PFSK-1 (cell line): ENCODE data around the gene H6PD.
A peak's percentile ranks its signal among the peaks of the same experiment; 100 is the strongest.

ENCODE experiments used
- FOXP2 ChIP-seq: optimal IDR thresholded peaks from 2 replicates; pipeline ENCODE3; 2011; ENCODE audit warnings: borderline replicate concordance, control low read depth, inconsistent platforms; ENCODE audit not compliant: insufficient read depth; ENCODE audit errors: extremely low read length, extremely low read depth
- POLR2AphosphoS5 ChIP-seq: IDR thresholded peaks from 2 replicates; pipeline ENCODE4 v1.6.1; 2012; ENCODE audit warnings: low read depth, mild to moderate bottlenecking, control low read depth, low read length, moderate library complexity
- REST ChIP-seq, 2 experiments: IDR thresholded peaks; 2 replicates each; pipeline versions ENCODE4 v1.6.1 to v1.8.0; 2011 to 2012; ENCODE audit warnings: low read depth in 2 of 2, low read length in 2 of 2, control low read depth in 1 of 2, inconsistent platforms in 1 of 2, mild to moderate bottlenecking in 1 of 2, moderate library complexity in 1 of 2; ENCODE audit not compliant: insufficient read depth in 1 of 2
- SIN3A ChIP-seq: IDR thresholded peaks from 2 replicates; pipeline ENCODE4 v1.6.1; 2012; ENCODE audit warnings: mild to moderate bottlenecking, low read length, moderate library complexity, borderline replicate concordance; ENCODE audit not compliant: insufficient read depth
- TAF1 ChIP-seq: IDR thresholded peaks from 2 replicates; pipeline ENCODE4 v1.6.1; 2012; ENCODE audit warnings: low read length, control low read depth, borderline replicate concordance; ENCODE audit not compliant: insufficient read depth

Gene H6PD

GRCh38 chr1:9302745-9303524 is 68.4 kb downstream of the H6PD start:
- no peak for TF ChIP-seq POLR2AphosphoS5
- TF ChIP-seq TAF1 = peak; percentile 32; the same call in 1 of the 2 replicates
- TF ChIP-seq REST (IDR thresholded peaks at IDR 0.05; ENCODE audit: insufficient read depth in 1 of 2, low read depth in 2 of 2, low read length in 2 of 2) = no peak
- TF ChIP-seq SIN3A = 0 out of 2 replicates have a peak, but pooled peaks have one; percentile 63
- TF ChIP-seq FOXP2 = no peak

- TF ChIP-seq REST (IDR thresholded peaks at IDR 0.05; ENCODE audit: insufficient read depth in 1 of 2, low read depth in 2 of 2, low read length in 2 of 2) (no peak), TAF1 (no peak)
Measured at GRCh38 chr1:9303916-9304315, 69.3 kb downstream of the H6PD start.

- TF ChIP-seq TAF1 (no peak), FOXP2 (no peak), POLR2AphosphoS5 (no peak), REST (IDR thresholded peaks at IDR 0.05; ENCODE audit: insufficient read depth in 1 of 2, low read depth in 2 of 2, low read length in 2 of 2) (no peak), SIN3A (no peak)
Measured at GRCh38 chr1:9305216-9305615, 70.6 kb downstream of the H6PD start.

DNA sequence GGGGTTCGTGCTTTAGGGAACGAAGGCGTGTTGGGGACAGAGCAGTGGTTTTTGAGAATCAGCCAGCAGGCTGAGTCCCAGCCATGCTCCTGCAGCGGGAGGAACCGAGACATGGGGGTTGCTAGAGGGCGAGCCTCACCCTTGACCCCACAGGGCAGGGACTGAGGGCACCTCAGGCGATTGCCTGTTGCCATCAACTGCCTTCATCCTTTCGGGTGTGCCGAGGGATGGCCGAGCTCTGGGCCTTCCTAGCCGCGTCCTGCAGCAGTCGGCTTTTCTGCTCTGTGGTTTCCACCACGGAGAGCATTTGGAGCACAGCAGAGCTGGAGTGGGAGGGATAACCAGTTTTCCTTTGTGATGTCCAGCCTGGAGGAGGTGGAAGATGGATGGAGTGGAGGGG is 71.4 kb downstream of the H6PD start:
- no peak for TF ChIP-seq TAF1

- TF ChIP-seq REST (IDR thresholded peaks at IDR 0.05; ENCODE audit: insufficient read depth in 1 of 2, low read depth in 2 of 2, low read length in 2 of 2) = peak in 1 of 2 experiments; percentile 78; a peak in 2 of 4 replicates
- TF ChIP-seq SIN3A = no peak
Measured at GRCh38 chr1:9307303-9307702, 72.7 kb downstream of the H6PD start.
